Prostate gland (tissue), 2 donors: ENCODE data around the gene C16orf90.

Experiments used
- CTCF ChIP-seq, 4 experiments: fragments of 200-600 bp in 2 of 4; fragments of 450-650 bp in 2 of 4; sonication (generic) in 2 of 4; IDR thresholded peaks; 1 replicate in 3 of 4; 2 replicates in 1 of 4; pipeline ENCODE4 v1.5.1; 2016 to 2019; ENCODE audit warnings: antibody characterized with exemption in 4 of 4, mild to moderate bottlenecking in 2 of 4, moderate library complexity in 2 of 4
- POLR2AphosphoS5 ChIP-seq: sonication (generic); formaldehyde crosslinking; IDR thresholded peaks from one replicate; pipeline ENCODE4 v1.6.1; 2017; ENCODE audit warnings: antibody characterized with exemption

DNA sequence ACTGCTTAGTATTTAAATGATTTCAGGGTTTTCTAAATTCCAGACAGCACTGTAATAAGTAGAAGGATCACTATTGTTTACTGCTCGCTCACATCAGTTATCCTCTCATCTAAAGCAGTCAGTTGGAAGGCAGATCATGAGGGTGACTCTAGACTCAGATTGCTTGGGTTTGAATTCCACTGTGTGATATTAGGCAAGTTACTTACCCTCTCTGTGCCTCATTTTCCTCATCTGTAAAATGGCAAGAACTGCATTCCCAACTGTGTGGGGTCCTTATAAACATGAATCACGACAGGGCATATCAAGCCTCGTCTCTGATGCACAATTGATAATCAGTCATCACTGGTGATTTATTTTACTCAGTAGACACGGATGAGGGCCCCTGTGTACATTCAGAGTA is 20.6 kb upstream of the C16orf90 start:
- no peak for TF ChIP-seq POLR2AphosphoS5
- TF ChIP-seq CTCF (IDR thresholded peaks at IDR 0.05): no peak
